GM12874 (cell line): Measurements from ENCODE around the gene RPA3.

Experiments
- TF ChIP-seq, protein P1 (sequence below): IDR thresholded peaks from 2 replicates; pipeline ENCODE4 v1.5.1; 2011; ENCODE audit warnings: low read depth, mild to moderate bottlenecking, control low read depth, low read length, moderate library complexity; ENCODE audit not compliant: insufficient read depth

RPA3 gene

DNA sequence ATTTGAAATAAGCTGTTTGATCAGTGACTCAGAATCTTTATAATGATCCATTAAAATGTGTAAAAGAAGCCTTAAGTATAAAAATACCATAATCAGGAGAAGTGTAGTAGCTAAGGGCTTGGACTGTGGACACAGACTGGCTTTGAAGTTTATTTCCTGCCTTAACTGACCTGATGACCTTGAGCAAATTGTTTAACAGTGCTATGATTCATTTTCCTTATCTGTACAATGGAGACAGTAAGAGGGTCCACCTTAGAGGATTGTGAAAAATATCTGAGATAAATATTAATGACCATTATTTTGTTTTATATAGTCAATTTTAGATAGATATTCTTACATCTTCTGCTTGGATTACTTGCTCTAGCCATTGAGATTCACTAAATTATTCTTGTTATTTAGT lies 13.3 kb upstream of the RPA3 start:
- TF ChIP-seq, protein P1, sequence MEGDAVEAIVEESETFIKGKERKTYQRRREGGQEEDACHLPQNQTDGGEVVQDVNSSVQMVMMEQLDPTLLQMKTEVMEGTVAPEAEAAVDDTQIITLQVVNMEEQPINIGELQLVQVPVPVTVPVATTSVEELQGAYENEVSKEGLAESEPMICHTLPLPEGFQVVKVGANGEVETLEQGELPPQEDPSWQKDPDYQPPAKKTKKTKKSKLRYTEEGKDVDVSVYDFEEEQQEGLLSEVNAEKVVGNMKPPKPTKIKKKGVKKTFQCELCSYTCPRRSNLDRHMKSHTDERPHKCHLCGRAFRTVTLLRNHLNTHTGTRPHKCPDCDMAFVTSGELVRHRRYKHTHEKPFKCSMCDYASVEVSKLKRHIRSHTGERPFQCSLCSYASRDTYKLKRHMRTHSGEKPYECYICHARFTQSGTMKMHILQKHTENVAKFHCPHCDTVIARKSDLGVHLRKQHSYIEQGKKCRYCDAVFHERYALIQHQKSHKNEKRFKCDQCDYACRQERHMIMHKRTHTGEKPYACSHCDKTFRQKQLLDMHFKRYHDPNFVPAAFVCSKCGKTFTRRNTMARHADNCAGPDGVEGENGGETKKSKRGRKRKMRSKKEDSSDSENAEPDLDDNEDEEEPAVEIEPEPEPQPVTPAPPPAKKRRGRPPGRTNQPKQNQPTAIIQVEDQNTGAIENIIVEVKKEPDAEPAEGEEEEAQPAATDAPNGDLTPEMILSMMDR = no peak

DNA sequence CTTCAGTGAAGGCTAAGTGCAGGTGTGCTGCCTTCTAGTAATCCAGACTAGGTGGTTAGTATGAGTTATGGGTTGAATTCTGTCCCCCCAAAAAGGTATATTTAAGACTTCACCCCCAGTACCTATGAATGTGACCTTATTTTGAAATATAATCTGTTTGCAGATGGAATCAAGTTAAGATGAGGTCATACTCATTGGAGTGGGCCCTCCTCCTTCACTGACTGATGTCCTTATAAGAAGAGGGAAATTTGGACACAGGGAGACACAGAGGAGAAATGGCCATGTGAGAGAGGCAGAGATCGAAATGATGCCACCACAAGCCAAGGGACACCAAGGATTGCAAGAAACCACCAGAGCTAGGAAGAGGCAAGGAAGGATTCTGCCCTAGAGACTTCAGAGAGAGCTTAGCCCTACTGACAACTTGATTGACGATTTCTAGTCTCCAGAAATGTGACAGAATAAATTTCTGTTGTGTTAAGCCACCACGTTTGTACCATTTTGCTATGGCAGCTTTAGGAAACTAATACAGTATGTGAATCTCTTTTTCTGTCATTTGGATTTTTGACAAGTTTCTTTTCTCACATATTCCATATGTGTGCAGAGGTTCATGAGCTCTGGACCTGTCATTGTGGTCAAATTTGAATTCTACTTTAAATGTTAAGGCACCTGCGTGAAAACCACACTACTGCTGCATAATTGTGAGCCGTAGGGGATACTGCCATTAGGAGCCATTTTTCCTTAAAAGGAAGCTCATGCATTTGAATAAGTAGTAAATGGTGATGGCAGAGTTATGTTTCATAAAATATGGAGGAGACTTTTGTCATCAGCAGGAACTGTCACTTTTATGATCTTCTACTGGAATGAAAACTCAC lies 2.6 kb upstream of the RPA3 start:
- TF ChIP-seq, protein P1 = no peak

DNA sequence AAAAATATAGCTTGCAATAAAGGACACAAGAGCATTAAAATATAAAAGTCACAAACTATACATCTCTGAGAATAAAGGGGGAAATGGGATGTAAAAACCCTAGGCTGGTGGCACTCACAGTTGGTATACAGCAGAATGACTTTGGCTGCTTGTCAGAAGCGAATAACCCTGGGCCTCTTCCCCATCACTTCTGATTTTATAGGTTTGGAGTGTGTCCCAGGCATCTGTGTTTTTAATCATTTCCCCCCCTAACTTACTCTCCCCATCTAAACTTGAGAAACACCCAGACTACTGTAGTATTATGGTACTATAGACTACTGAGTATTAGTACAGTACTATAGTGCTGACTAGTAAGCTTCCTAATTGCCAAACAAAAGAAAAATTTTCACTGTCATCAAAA lies 1.8 kb upstream of the RPA3 start:
- TF ChIP-seq, protein P1 = no peak

DNA sequence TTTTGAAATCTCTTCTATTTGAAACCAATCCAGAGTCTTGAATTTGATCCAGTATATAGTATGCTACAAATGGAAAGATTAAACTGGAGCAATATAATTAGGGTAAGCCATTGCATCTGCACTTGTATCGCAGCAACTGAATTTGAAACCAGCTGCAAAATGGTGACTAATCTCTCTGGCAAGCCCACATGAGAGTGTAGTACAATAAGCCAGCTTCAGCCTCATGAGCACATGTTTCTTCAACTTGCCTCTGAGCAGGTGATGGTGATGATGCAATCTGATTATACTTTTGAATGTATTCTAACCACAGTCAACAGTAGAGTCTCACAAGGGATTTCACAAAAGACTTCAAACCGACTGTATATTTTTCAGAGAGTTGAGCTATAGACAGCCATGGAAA lies 829 bp upstream of the RPA3 start:
- TF ChIP-seq, protein P1 = no peak

DNA sequence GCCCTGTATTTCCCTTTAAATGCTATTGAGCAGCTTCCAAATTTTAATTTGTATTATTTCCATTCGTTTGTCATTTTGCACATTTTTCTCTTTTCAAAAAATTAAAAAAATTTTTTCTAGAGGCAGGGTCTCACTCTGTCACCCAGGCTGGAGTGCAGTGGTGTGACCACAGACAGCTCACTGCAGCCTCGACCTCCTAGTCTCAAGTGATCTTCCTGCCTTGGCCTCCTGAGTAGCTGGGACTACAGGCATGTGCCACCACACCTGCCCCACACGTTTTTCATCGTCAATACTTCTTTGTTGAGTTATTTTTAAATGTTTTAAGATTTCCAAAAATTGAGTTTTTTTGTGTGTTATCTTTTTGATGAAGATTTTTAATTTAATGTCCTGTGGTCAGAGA lies 4.7 kb downstream of the RPA3 start:
- TF ChIP-seq, protein P1 = no peak

DNA sequence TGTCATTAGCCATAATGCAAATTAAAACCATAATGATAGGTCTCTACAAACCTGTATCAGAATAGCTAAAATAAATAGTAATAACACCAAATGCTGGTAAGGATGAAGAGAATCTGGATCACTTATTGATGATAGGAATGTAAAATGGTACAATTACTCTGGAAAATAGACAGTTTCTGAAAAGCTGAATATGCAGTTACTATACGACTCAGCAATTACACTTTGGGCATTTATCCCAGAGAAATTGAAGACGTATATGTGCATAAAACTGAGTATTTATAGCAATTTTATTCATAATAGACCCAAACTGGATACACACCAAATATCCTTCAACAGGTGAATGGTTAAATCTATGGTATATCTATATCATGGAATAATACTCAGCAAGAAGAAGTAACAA lies 7.9 kb downstream of the RPA3 start:
- TF ChIP-seq, protein P1 = no peak

DNA sequence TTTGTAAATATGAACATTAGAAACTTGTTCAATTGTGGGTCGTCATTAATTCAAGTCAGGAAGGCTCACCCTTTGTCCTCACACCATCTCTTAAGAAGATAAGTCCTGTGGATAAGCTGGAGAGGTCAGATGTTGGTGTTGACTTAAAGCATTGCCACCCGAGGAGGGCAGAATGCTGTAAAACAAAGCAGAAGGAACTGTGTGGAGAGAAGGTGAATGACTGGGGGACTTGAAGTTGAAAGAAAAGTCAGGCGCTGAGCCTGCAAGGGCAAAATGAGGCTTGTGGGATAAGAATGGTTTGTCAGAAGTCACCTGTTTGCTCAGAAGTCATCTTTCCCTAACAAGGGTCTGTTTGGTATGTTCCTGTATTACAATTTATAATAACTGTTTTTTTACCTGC lies 9.1 kb downstream of the RPA3 start:
- TF ChIP-seq, protein P1 = no peak
